Measurements from ENCODE around the gene LCNL1. TPM values are rescaled to one million over a fixed set of nuclear protein-coding genes. Genes with fewer than 3 reads are reported as not detected.
"Not testable (repeated sequence)": the region's sequence is repeated elsewhere in the genome, so short reads cannot be mapped to it uniquely, and the experiment has no call there.

The LCNL1 gene
- total RNA-seq, 1 donor from 2014 or later, result not detected

- no peak for DNase-seq (ENCODE audit: low spot score, unreplicated experiment)
- no peak for TF ChIP-seq CTCF (IDR thresholded peaks at IDR 0.05; ENCODE audit: unreplicated experiment)
- Mint-ChIP-seq H3K4me1 (ENCODE audit: low read depth) (peaks cover 2% of the 10 kb centered on the region), H3K36me3 (ENCODE audit: insufficient read depth) (no peaks in the 10 kb centered on the region), H3K9me3 (ENCODE audit: low read depth) (no peaks in the 10 kb centered on the region), H3K27ac (no peak within 1 kb of the TSS), H3K27me3 (peaks cover 5% of the 10 kb centered on the region), H3K4me3 (ENCODE audit: low read depth) (no peak within 1 kb of the TSS)
Observed at GRCh38 chr9:137031904-137032640, 49.3 kb downstream of the LCNL1 start, which contains the start of gene FUT7. TSS of gene FUT7 (minus strand) at chr9:137032088. CDS start at chr9:137031991, 97 bp downstream.

- Mint-ChIP-seq H3K36me3 (ENCODE audit: insufficient read depth) (no peaks in the 10 kb centered on the region), H3K27ac (no peak overlapping the region), H3K27me3 (peaks cover 3% of the 10 kb centered on the region), H3K4me1 (ENCODE audit: low read depth) (no peaks in the 10 kb centered on the region), H3K9me3 (ENCODE audit: low read depth) (no peaks in the 10 kb centered on the region), H3K4me3 (ENCODE audit: low read depth) (no peak overlapping the region)
- no peak for TF ChIP-seq CTCF (IDR thresholded peaks at IDR 0.05; ENCODE audit: unreplicated experiment)
- no peak for DNase-seq (ENCODE audit: low spot score, unreplicated experiment)
Observed at GRCh38 chr9:137032858-137033257, 50.1 kb downstream of the LCNL1 start.

- not testable (repeated sequence) for H3K4me1 Mint-ChIP-seq (ENCODE audit: low read depth); H3K27me3 Mint-ChIP-seq; H3K36me3 Mint-ChIP-seq (ENCODE audit: insufficient read depth); H3K27ac Mint-ChIP-seq; DNase-seq (ENCODE audit: low spot score, unreplicated experiment); H3K4me3 Mint-ChIP-seq (ENCODE audit: low read depth); H3K9me3 Mint-ChIP-seq (ENCODE audit: low read depth)
Observed at GRCh38 chr9:137033481-137033880, 50.7 kb downstream of the LCNL1 start.

GRCh38 chr9:137034039-137034708 is 51.4 kb downstream of the LCNL1 start:
- H3K27ac Mint-ChIP-seq, result no peak overlapping the region
- H3K4me1 Mint-ChIP-seq (ENCODE audit: low read depth), result no peaks in the 10 kb centered on the region
- DNase-seq (ENCODE audit: low spot score, unreplicated experiment), result no peak
- H3K9me3 Mint-ChIP-seq (ENCODE audit: low read depth), result no peaks in the 10 kb centered on the region
- TF ChIP-seq CTCF (IDR thresholded peaks at IDR 0.05; ENCODE audit: unreplicated experiment), result no peak
- H3K36me3 Mint-ChIP-seq (ENCODE audit: insufficient read depth), result peaks cover 2% of the 10 kb centered on the region
- H3K27me3 Mint-ChIP-seq, result peaks cover 3% of the 10 kb centered on the region
- H3K4me3 Mint-ChIP-seq (ENCODE audit: low read depth), result no peak overlapping the region

- Mint-ChIP-seq H3K4me3 (ENCODE audit: low read depth) (no peak overlapping the region), H3K9me3 (ENCODE audit: low read depth) (no peaks in the 10 kb centered on the region), H3K27ac (no peak overlapping the region), H3K4me1 (ENCODE audit: low read depth) (no peaks in the 10 kb centered on the region), H3K27me3 (peaks cover 3% of the 10 kb centered on the region), H3K36me3 (ENCODE audit: insufficient read depth) (peaks cover 2% of the 10 kb centered on the region)
- peak; percentile 75 for DNase-seq (ENCODE audit: low spot score, unreplicated experiment)
- TF ChIP-seq CTCF (IDR thresholded peaks at IDR 0.05; ENCODE audit: unreplicated experiment), result peak; percentile 87
Observed at GRCh38 chr9:137034709-137035506, 52.1 kb downstream of the LCNL1 start.

Other genes with a start within 250 kb of the LCNL1 start
- gene LCN10, start 240.1 kb upstream of the LCNL1 start, total RNA-seq, result 0.42 TPM in 1 of 2 replicates, not detected in the other
- not detected in 2 replicates for gene LCN6, start 234.5 kb upstream of the LCNL1 start, total RNA-seq
- not detected in 2 replicates for gene LCN8, start 224.8 kb upstream of the LCNL1 start, total RNA-seq
- not detected in 2 replicates for gene LCN15, start 218.5 kb upstream of the LCNL1 start, total RNA-seq
- gene TMEM141, start 191.6 kb upstream of the LCNL1 start, total RNA-seq, result 57.8 and 62.2 TPM in 2 replicates
- 9.0 and 9.5 TPM in 2 replicates for gene CCDC183, start 186.7 kb upstream of the LCNL1 start, total RNA-seq
- gene RABL6, start 175.0 kb upstream of the LCNL1 start, total RNA-seq, result 129 and 130 TPM in 2 replicates
- 5.1 and 5.8 TPM in 2 replicates for gene AJM1, start 140.5 kb upstream of the LCNL1 start, total RNA-seq
- 168 and 169 TPM in 2 replicates for gene PHPT1, start 133.6 kb upstream of the LCNL1 start, total RNA-seq
- 36.7 and 40.0 TPM in 2 replicates for gene MAMDC4, start 130.6 kb upstream of the LCNL1 start, total RNA-seq
- 297 and 310 TPM in 2 replicates for gene EDF1, start 116.7 kb upstream of the LCNL1 start, total RNA-seq
- gene TRAF2, start 96.5 kb upstream of the LCNL1 start, total RNA-seq, result 23.4 and 23.8 TPM in 2 replicates
- gene FBXW5, start 38.3 kb upstream of the LCNL1 start, total RNA-seq, result 77.3 and 77.7 TPM in 2 replicates
- gene C8G, start 37.8 kb upstream of the LCNL1 start, total RNA-seq, result 1.1 and 2.8 TPM in 2 replicates
- gene LCN12, start 30.7 kb upstream of the LCNL1 start, total RNA-seq, result 14.7 and 16.2 TPM in 2 replicates
- not detected in 2 replicates for gene PTGDS, start 5.5 kb upstream of the LCNL1 start, total RNA-seq
- gene PAXX, start 9.4 kb downstream of the LCNL1 start, total RNA-seq, result 54.9 and 57.1 TPM in 2 replicates
- 0.64 TPM in 1 of 2 replicates, not detected in the other for gene CLIC3, start 13.6 kb downstream of the LCNL1 start, total RNA-seq
- gene ABCA2, start 45.2 kb downstream of the LCNL1 start, total RNA-seq, result 26.4 and 30.1 TPM in 2 replicates
- gene FUT7, start 49.1 kb downstream of the LCNL1 start, total RNA-seq, result not detected in 2 replicates
- 62.0 and 73.2 TPM in 2 replicates for gene NPDC1, start 63.2 kb downstream of the LCNL1 start, total RNA-seq
- 0.19 and 0.51 TPM in 2 replicates for gene ENTPD2, start 71.1 kb downstream of the LCNL1 start, total RNA-seq
- 15.1 and 15.3 TPM in 2 replicates for gene SAPCD2, start 87.6 kb downstream of the LCNL1 start, total RNA-seq
- 0.57 and 1.5 TPM in 2 replicates for gene UAP1L1, start 94.5 kb downstream of the LCNL1 start, total RNA-seq
- gene MAN1B1, start 104.0 kb downstream of the LCNL1 start, total RNA-seq, result 56.1 and 57.7 TPM in 2 replicates
- gene DPP7, start 131.7 kb downstream of the LCNL1 start, total RNA-seq, result 39.2 and 48.5 TPM in 2 replicates
- 0.07 and 0.77 TPM in 2 replicates for gene GRIN1, start 156.2 kb downstream of the LCNL1 start, total RNA-seq
- gene LRRC26, start 187.1 kb downstream of the LCNL1 start, total RNA-seq, result 0.89 and 1.00 TPM in 2 replicates
- gene TMEM210, start 189.1 kb downstream of the LCNL1 start, total RNA-seq, result not detected in 2 replicates
- gene ANAPC2, start 205.6 kb downstream of the LCNL1 start, total RNA-seq, result 73.2 and 74.3 TPM in 2 replicates
- gene SSNA1, start 205.7 kb downstream of the LCNL1 start, total RNA-seq, result 52.5 and 59.1 TPM in 2 replicates
- gene TPRN, start 217.7 kb downstream of the LCNL1 start, total RNA-seq, result 18.8 and 20.7 TPM in 2 replicates
- 35.2 and 36.2 TPM in 2 replicates for gene TMEM203, start 222.7 kb downstream of the LCNL1 start, total RNA-seq
- 35.1 and 37.4 TPM in 2 replicates for gene NDOR1, start 222.7 kb downstream of the LCNL1 start, total RNA-seq
- 24.0 and 25.7 TPM in 2 replicates for gene RNF208, start 239.2 kb downstream of the LCNL1 start, total RNA-seq
- 1.2 and 2.7 TPM in 2 replicates for gene CYSRT1, start 242.2 kb downstream of the LCNL1 start, total RNA-seq
- 0.27 and 0.53 TPM in 2 replicates for gene RNF224, start 244.5 kb downstream of the LCNL1 start, total RNA-seq
- 0.26 and 0.27 TPM in 2 replicates for gene SLC34A3, start 247.9 kb downstream of the LCNL1 start, total RNA-seq

Data from progenitor cell of endocrine pancreas (in vitro differentiated cells).